Tibial nerve (tissue), 4 donors: ENCODE data around the gene CLDN24.

Experiments used
- EP300 ChIP-seq, 2 donors: sonication (generic); formaldehyde crosslinking; IDR thresholded peaks; one replicate each; pipeline ENCODE4 v1.6.1; 2017; ENCODE audit warnings: antibody characterized with exemption in 2 of 2, mild to moderate bottlenecking in 1 of 2
- POLR2A ChIP-seq, 2 donors: fragments of 450-650 bp; IDR thresholded peaks; one replicate each; pipeline ENCODE4 v1.6.1; 2017; ENCODE audit warnings: antibody characterized with exemption in 2 of 2, mild to moderate bottlenecking in 2 of 2, moderate library complexity in 2 of 2
- TF ChIP-seq, protein P1 (sequence below), 5 experiments: fragments of 200-600 bp in 3 of 5; fragments of 450-650 bp in 2 of 5; sonication (generic) in 3 of 5; IDR thresholded peaks; one replicate each; pipeline ENCODE4 v1.5.1; 2016 to 2019; ENCODE audit warnings: antibody characterized with exemption in 5 of 5, mild to moderate bottlenecking in 3 of 5, moderate library complexity in 2 of 5

GRCh38 chr4:183362916-183363542 lies 40.8 kb upstream of the CLDN24 start:
- TF ChIP-seq EP300 (IDR thresholded peaks at IDR 0.05) (no peak), POLR2A (IDR thresholded peaks at IDR 0.05) (no peak)
- TF ChIP-seq, protein P1, sequence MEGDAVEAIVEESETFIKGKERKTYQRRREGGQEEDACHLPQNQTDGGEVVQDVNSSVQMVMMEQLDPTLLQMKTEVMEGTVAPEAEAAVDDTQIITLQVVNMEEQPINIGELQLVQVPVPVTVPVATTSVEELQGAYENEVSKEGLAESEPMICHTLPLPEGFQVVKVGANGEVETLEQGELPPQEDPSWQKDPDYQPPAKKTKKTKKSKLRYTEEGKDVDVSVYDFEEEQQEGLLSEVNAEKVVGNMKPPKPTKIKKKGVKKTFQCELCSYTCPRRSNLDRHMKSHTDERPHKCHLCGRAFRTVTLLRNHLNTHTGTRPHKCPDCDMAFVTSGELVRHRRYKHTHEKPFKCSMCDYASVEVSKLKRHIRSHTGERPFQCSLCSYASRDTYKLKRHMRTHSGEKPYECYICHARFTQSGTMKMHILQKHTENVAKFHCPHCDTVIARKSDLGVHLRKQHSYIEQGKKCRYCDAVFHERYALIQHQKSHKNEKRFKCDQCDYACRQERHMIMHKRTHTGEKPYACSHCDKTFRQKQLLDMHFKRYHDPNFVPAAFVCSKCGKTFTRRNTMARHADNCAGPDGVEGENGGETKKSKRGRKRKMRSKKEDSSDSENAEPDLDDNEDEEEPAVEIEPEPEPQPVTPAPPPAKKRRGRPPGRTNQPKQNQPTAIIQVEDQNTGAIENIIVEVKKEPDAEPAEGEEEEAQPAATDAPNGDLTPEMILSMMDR (IDR thresholded peaks at IDR 0.05) = no peak
